Stomach (tissue), 9 donors: ENCODE measurements around the gene MED31. TPM values are rescaled to one million over a fixed set of nuclear protein-coding genes. Genes with fewer than 3 reads are reported as not detected.
"Not testable (repeated sequence)": the region's sequence is repeated elsewhere in the genome, so short reads cannot be mapped to it uniquely, and the experiment has no call there.

Experiments used
- DNase-seq, 2 donors: peaks; one replicate each; pipeline versions ENCODE4 v3.0.0 to v3.0.0-alpha.2; 2013 to 2019
- H3K27ac ChIP-seq, 5 donors: fragments of 200-600 bp in 4 of 5; sonication (generic) in 4 of 5; one replicate each; pipeline ENCODE4 v1.5.1; 2013 to 2019; ENCODE audit warnings: mild to moderate bottlenecking in 1 of 5, moderate library complexity in 1 of 5
- H3K27me3 ChIP-seq, 3 donors: fragments of 200-600 bp; sonication (generic); one replicate each; pipeline ENCODE4 v1.5.1; 2017 to 2019; ENCODE audit warnings: mixed run types in 1 of 3
- H3K36me3 ChIP-seq, 4 donors: fragments of 200-600 bp; sonication (generic); 1 replicate in 3 of 4; 2 replicates in 1 of 4; pipeline ENCODE4 v1.5.1; 2016 to 2019
- H3K4me1 ChIP-seq, 4 donors: fragments of 200-600 bp; sonication (generic); one replicate each; pipeline ENCODE4 v1.5.1; 2016 to 2019
- H3K4me3 ChIP-seq, 4 donors: fragments of 200-600 bp; sonication (generic) in 3 of 4; one replicate each; pipeline ENCODE4 v1.5.1; 2016 to 2019; ENCODE audit warnings: mild to moderate bottlenecking in 1 of 4
- H3K9me3 ChIP-seq, 4 donors: fragments of 200-600 bp; sonication (generic); one replicate each; pipeline ENCODE4 v1.5.1; 2016 to 2019
- CTCF ChIP-seq, 7 experiments: fragments of 450-650 bp in 4 of 7; fragments of 200-600 bp in 3 of 7; sonication (generic) in 3 of 7; IDR thresholded peaks; one replicate each; pipeline ENCODE4 v1.5.1; 2016 to 2019; ENCODE audit warnings: antibody characterized with exemption in 7 of 7, control low read depth in 2 of 7, mild to moderate bottlenecking in 1 of 7
- EP300 ChIP-seq: sonication (generic); formaldehyde crosslinking; IDR thresholded peaks from one replicate; pipeline ENCODE4 v1.6.1; 2017; ENCODE audit warnings: antibody characterized with exemption
- POLR2A ChIP-seq, 4 donors: fragments of 450-650 bp; IDR thresholded peaks; one replicate each; pipeline ENCODE4 v1.6.1; 2016; ENCODE audit warnings: antibody characterized with exemption in 4 of 4, control low read depth in 2 of 4, mild to moderate bottlenecking in 1 of 4, moderate library complexity in 1 of 4
- POLR2AphosphoS5 ChIP-seq, 3 donors: sonication (generic); formaldehyde crosslinking; IDR thresholded peaks; one replicate each; pipeline ENCODE4 v1.6.1; 2016; ENCODE audit warnings: antibody characterized with exemption in 3 of 3
- WGBS, 5 donors: extraction: QIAGEN DNeasy Blood & Tissue Kit in 3 of 5; methylation state at CpG; one replicate each; pipeline versions ENCODE4 v1.1.5 to v1.1.7; 2013 to 2018; 5-methylcytosine and 5-hydroxymethylcytosine counted together
- intact Hi-C: fragments of 100-400 bp; cut with DNase I; formaldehyde crosslinking; loops from one replicate; pipeline ENCODE4 v1.15.1; 2023; ENCODE audit warnings: low total_unique reads
- polyA plus RNA-seq, 3 donors: library from polyadenylated mRNA; stranded (reverse); fragments of 200-250 nt; gene quantifications; one replicate each; pipeline ENCODE4 v1.2.3, GENCODE V29; 2013
- total RNA-seq, 5 donors: library from RNA; depleted of rRNA; stranded (reverse); fragments of >200 nt; gene quantifications; one replicate each; pipeline versions ENCODE4 v1.1.0 to v1.2.3, GENCODE V29; 2014 to 2016
- donor health status: healthy with polysubstance abuse.
- donor health status: Bipolar disorder and iron deficiency.
- donor health status: healthy.

MED31 gene
- total and polyA plus RNA-seq, 8 donors: 1.4 to 28.4 (median 12.7) TPM; not detected in 1

GRCh38 chr17:6666557-6666956 lies 15.2 kb upstream of the MED31 start:
- intact Hi-C loops: loop anchor here (10.0 kb wide), 2 partner anchors 178 to 338 kb away; no protein-coding TSS in a partner anchor

GRCh38 chr17:6666077-6666521 lies 14.7 kb upstream of the MED31 start:
- Histone ChIP-seq H3K27ac (no peak overlapping the region), H3K36me3 (no peaks in the 10 kb centered on the region), H3K4me1 (peaks cover 0 to 7% (median 1%) of the 10 kb centered on the region in 4 donors), H3K4me3 (no peak overlapping the region), H3K9me3 (no peaks in the 10 kb centered on the region), H3K27me3 (peaks cover 0 to 33% (median 0%) of the 10 kb centered on the region in 3 donors)
- intact Hi-C loops: loop anchor here (10.0 kb wide), 2 partner anchors 179 to 339 kb away; no protein-coding TSS in a partner anchor
- WGBS, 5 donors: 11 to 18% (median 16%) methylated on average over 9 of the region's 9 CpGs
- peak; percentile 76 to 92 for DNase-seq
- TF ChIP-seq CTCF (IDR thresholded peaks at IDR 0.05) (peak in 5 of 7 experiments; percentile 82 to 88 (median 82)), POLR2AphosphoS5 (IDR thresholded peaks at IDR 0.05) (peak in 1 of 3 donors; percentile 50), POLR2A (IDR thresholded peaks at IDR 0.05) (no peak)

More at GRCh38 chr17:6666557-6666956, 15.2 kb upstream of the MED31 start:
- WGBS, 5 donors: 88 to 100% (median 93%) methylated on average over 6 of the region's 6 CpGs
- no peak for TF ChIP-seq POLR2AphosphoS5 (IDR thresholded peaks at IDR 0.05)
- no peak for TF ChIP-seq CTCF (IDR thresholded peaks at IDR 0.05)
- TF ChIP-seq POLR2A (IDR thresholded peaks at IDR 0.05): no peak
- no peak for TF ChIP-seq EP300
- peaks cover 0 to 7% (median 1%) of the 10 kb centered on the region in 4 donors for H3K4me1 ChIP-seq
- no peak overlapping the region for H3K27ac ChIP-seq
- no peak for DNase-seq
- peaks cover 0 to 38% (median 0%) of the 10 kb centered on the region in 3 donors for H3K27me3 ChIP-seq
- no peaks in the 10 kb centered on the region for H3K9me3 ChIP-seq
- H3K36me3 ChIP-seq: no peaks in the 10 kb centered on the region
- no peak overlapping the region for H3K4me3 ChIP-seq

- H3K9me3 ChIP-seq, H3K27ac ChIP-seq, H3K36me3 ChIP-seq, DNase-seq, H3K4me3 ChIP-seq, H3K4me1 ChIP-seq: not testable (repeated sequence)
- intact Hi-C loops: loop anchor here (10.0 kb wide), 2 partner anchors 182 to 342 kb away; no protein-coding TSS in a partner anchor
- 91 to 95% (median 92%) methylated on average over 14 of the region's 14 CpGs for WGBS, 5 donors
- H3K27me3 ChIP-seq: peaks cover 0 to 27% (median under 1%) of the 10 kb centered on the region in 3 donors
Observed at GRCh38 chr17:6663200-6663599, 11.8 kb upstream of the MED31 start.

- TF ChIP-seq POLR2AphosphoS5 (IDR thresholded peaks at IDR 0.05) (no peak), EP300 (no peak), CTCF (IDR thresholded peaks at IDR 0.05) (no peak), POLR2A (IDR thresholded peaks at IDR 0.05) (no peak)
- Histone ChIP-seq H3K4me3 (no peak overlapping the region), H3K36me3 (no peaks in the 10 kb centered on the region), H3K27me3 (peaks cover 0 to 36% (median 12%) of the 10 kb centered on the region in 3 donors), H3K9me3 (no peaks in the 10 kb centered on the region), H3K4me1 (peaks cover 0 to 12% (median 5%) of the 10 kb centered on the region in 4 donors), H3K27ac (no peak overlapping the region)
- no peak for DNase-seq
- intact Hi-C loops: loop anchor here (10.0 kb wide), 2 partner anchors 183 to 343 kb away; no protein-coding TSS in a partner anchor
- 71 to 87% (median 83%) methylated on average over 2 of the region's 2 CpGs for WGBS, 5 donors
Observed at GRCh38 chr17:6661464-6661848, 10.1 kb upstream of the MED31 start.

GRCh38 chr17:6660805-6661463 lies 9.5 kb upstream of the MED31 start:
- H3K27ac ChIP-seq: no peak overlapping the region
- intact Hi-C loops: loop anchor here (10.0 kb wide), 2 partner anchors 184 to 344 kb away; no protein-coding TSS in a partner anchor
- WGBS, 5 donors: 50 to 60% (median 54%) methylated on average over 10 to 11 of the region's 11 CpGs

More at GRCh38 chr17:6660805-6661463, 9.5 kb upstream of the MED31 start:
- Histone ChIP-seq H3K36me3 (no peaks in the 10 kb centered on the region), H3K9me3 (no peaks in the 10 kb centered on the region), H3K4me1 (peaks cover 0 to 9% (median 3%) of the 10 kb centered on the region in 4 donors), H3K4me3 (no peak overlapping the region), H3K27me3 (peaks cover 0 to 42% (median 12%) of the 10 kb centered on the region in 3 donors)
- TF ChIP-seq CTCF (IDR thresholded peaks at IDR 0.05) (no peak), POLR2A (IDR thresholded peaks at IDR 0.05) (no peak), POLR2AphosphoS5 (IDR thresholded peaks at IDR 0.05) (no peak), EP300 (no peak)
- DNase-seq: no peak
